Glutamatergic neuron (in vitro differentiated cells): Measurements from ENCODE around the gene CLGN. TPM values are rescaled to one million over a fixed set of nuclear protein-coding genes. Genes with fewer than 3 reads are reported as not detected.

Experiments
- DNase-seq: peaks from one replicate; pipeline ENCODE4 v3.0.0; 2022
- H3K27ac Mint-ChIP-seq: one replicate; pipeline ENCODE4 v1.8.0; 2020; ENCODE audit warnings: mild to moderate bottlenecking, mixed read lengths, inconsistent platforms; ENCODE audit not compliant: unreplicated experiment
- H3K27me3 Mint-ChIP-seq: one replicate; pipeline ENCODE4 v1.8.0; 2020; ENCODE audit warnings: mild to moderate bottlenecking, moderate library complexity, mixed read lengths, inconsistent platforms; ENCODE audit not compliant: unreplicated experiment
- H3K36me3 Mint-ChIP-seq: one replicate; pipeline ENCODE4 v1.8.0; 2020; ENCODE audit warnings: mild to moderate bottlenecking, mixed read lengths, inconsistent platforms; ENCODE audit not compliant: unreplicated experiment
- H3K4me1 Mint-ChIP-seq: one replicate; pipeline ENCODE4 v1.8.0; 2020; ENCODE audit warnings: mild to moderate bottlenecking, low read depth, mixed read lengths, inconsistent platforms; ENCODE audit not compliant: unreplicated experiment
- H3K4me3 Mint-ChIP-seq: one replicate; pipeline ENCODE4 v1.8.0; 2020; ENCODE audit warnings: mild to moderate bottlenecking, mixed read lengths, inconsistent platforms; ENCODE audit not compliant: unreplicated experiment
- H3K9me3 Mint-ChIP-seq: one replicate; pipeline ENCODE4 v1.8.0; 2020; ENCODE audit warnings: mild to moderate bottlenecking, moderate library complexity, mixed read lengths, inconsistent platforms; ENCODE audit not compliant: unreplicated experiment
- total RNA-seq: library from RNA; stranded (reverse); fragmentation: NEBNext Ultra II Directional; extraction: Animal tissue kit (Norgen Biotek cat#: 25700); gene quantifications from one replicate; pipeline ENCODE4 v1.2.1, GENCODE V29; 2021; ENCODE audit not compliant: unreplicated experiment
- TF ChIP-seq, protein P1 (sequence below): fragments of 200-600 bp; sonication (generic); IDR thresholded peaks from one replicate; pipeline ENCODE4 v1.5.0; 2021; ENCODE audit not compliant: partially characterized antibody, unreplicated experiment

CLGN gene
- total RNA-seq, 1 donor from 2014 or later, result 19.6 TPM

DNA sequence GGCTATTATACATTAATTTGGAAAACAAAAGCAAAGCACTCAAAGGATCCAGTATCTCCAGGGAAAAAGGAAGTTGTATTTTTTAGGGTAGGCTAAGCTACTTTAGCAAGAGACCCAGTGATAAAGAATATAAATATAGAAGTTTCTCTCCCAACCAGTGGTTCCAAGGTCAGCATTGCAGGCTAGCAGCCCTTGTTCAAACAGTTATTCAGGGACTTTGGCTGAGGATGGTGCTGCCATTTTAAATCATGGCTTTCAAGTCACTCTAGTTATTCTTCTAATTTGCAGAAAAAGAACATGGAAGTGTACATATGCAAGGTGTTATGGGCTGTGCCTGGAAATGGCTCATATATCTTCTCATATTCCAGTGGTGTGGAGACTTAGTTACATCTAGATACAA lies 44.7 kb downstream of the CLGN start:
- Mint-ChIP-seq H3K36me3 (no peaks in the 10 kb centered on the region), H3K27ac (no peak overlapping the region)

DNA sequence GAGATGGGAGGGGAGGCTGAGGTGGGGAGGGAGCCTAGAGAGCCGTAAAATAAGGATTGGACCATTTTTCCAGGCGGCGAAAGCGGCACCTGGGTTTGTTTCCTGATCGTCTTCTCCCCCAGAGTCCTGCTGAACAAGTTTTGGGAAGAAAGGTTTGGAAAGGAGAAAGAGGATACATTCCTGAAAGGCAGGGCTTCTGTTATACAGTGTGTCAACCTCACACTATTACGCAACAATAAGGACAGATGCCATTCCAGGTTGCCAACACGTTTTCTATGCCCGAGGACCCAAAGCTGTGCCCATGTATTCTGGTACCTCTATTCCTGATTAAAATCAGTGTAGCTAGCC lies 53.3 kb downstream of the CLGN start:
- peak overlapping the region; percentile 92 for H3K27ac Mint-ChIP-seq
- H3K9me3 Mint-ChIP-seq, result peaks cover 4% of the 10 kb centered on the region
- no peaks in the 10 kb centered on the region for H3K36me3 Mint-ChIP-seq
- H3K4me3 Mint-ChIP-seq, result peak overlapping the region; percentile 96
- no peaks in the 10 kb centered on the region for H3K27me3 Mint-ChIP-seq
- H3K4me1 Mint-ChIP-seq, result peaks cover 8% of the 10 kb centered on the region
- DNase-seq, result no peak
- TF ChIP-seq, protein P1, sequence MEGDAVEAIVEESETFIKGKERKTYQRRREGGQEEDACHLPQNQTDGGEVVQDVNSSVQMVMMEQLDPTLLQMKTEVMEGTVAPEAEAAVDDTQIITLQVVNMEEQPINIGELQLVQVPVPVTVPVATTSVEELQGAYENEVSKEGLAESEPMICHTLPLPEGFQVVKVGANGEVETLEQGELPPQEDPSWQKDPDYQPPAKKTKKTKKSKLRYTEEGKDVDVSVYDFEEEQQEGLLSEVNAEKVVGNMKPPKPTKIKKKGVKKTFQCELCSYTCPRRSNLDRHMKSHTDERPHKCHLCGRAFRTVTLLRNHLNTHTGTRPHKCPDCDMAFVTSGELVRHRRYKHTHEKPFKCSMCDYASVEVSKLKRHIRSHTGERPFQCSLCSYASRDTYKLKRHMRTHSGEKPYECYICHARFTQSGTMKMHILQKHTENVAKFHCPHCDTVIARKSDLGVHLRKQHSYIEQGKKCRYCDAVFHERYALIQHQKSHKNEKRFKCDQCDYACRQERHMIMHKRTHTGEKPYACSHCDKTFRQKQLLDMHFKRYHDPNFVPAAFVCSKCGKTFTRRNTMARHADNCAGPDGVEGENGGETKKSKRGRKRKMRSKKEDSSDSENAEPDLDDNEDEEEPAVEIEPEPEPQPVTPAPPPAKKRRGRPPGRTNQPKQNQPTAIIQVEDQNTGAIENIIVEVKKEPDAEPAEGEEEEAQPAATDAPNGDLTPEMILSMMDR, result no peak

More for the DNA sequence above, 44.7 kb downstream of the CLGN start:
- Mint-ChIP-seq H3K9me3 (no peaks in the 10 kb centered on the region), H3K4me3 (no peak overlapping the region), H3K4me1 (no peaks in the 10 kb centered on the region), H3K27me3 (no peaks in the 10 kb centered on the region)
- no peak for DNase-seq
- TF ChIP-seq, protein P1, result no peak

DNA sequence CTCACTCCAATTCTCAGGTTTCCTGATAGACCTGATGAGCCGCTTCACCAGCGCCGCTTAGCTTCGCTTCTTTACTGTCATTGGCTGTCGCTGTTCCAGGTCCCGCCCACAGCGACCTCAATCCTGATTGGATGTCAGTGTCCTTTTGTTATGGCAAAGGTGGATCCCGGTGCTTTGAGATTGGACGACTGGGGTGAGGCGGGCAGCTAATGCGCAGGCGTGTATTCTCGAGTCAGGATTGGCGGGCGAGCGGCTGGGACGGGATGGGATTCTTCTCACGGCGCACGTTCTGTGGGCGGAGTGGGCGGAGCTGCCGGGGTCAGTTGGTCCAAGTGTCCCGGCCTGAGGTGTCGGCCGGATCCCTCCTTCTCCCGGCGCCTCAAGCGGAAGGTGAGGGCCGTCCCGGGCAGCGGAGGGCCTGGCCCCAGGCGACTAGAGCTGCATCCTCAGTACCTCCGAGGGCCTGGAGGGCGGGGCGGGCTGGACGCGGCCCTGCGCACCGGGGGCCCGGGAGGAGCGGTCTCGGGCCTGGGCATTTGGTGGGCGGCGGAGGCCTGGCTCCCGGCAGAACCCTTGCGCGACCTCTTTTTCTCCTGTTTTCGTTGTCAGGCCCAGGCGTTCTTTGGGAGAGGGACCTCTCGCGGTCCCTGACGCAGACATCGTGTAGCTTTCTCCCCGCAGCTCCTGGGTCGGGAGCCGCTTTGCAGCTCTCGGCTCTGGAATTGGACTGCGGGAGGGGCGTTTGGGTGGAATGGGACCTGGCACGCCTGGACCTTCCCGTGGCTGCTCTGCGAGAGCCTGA lies 53.9 kb downstream of the CLGN start, which contains the start of gene SCOC:
SCOC (plus strand) TSS at position 319 of the 802 bp plus-strand sequence. CDS start 5,525 bp downstream, outside the sequence.
- Mint-ChIP-seq H3K27me3 (no peaks in the 10 kb centered on the region), H3K4me3 (peak within 1 kb of the TSS; percentile 96), H3K36me3 (no peaks in the 10 kb centered on the region), H3K9me3 (peaks cover 4% of the 10 kb centered on the region), H3K27ac (peak within 1 kb of the TSS; percentile 92), H3K4me1 (peaks cover 8% of the 10 kb centered on the region)
- peak; percentile 98 for DNase-seq
- TF ChIP-seq, protein P1, result no peak

DNA sequence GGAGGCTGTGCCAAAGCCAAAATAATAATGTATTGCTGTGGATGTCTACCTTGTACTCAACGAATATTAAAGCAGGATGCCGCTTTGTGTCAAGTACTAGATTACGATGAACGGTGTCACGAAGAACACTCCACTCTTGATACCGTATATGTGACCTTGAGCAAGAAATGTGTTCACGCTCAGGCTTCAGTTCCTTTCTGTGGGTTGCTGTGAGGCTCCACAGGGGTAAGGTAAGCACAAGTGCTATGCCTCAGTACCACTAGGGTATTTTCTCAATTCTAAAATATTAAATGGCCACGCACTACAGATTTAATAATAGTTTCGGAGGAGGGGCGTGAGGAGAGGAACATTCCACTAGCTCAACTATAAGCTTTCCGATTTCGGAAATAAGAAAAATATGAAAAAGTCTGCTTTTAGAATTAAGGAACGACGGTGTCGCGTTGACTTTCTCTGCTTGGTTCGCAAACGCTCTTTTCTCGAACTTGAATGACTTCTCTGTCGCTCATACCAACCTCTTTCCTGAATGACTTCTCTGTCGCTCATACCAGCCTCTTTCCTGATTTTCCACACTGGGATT lies 54.6 kb downstream of the CLGN start:
- Mint-ChIP-seq H3K27ac (no peak overlapping the region), H3K4me3 (no peak overlapping the region), H3K27me3 (no peaks in the 10 kb centered on the region), H3K4me1 (peaks cover 8% of the 10 kb centered on the region), H3K9me3 (peaks cover 4% of the 10 kb centered on the region), H3K36me3 (no peaks in the 10 kb centered on the region)
- TF ChIP-seq, protein P1, result no peak
- DNase-seq, result no peak

DNA sequence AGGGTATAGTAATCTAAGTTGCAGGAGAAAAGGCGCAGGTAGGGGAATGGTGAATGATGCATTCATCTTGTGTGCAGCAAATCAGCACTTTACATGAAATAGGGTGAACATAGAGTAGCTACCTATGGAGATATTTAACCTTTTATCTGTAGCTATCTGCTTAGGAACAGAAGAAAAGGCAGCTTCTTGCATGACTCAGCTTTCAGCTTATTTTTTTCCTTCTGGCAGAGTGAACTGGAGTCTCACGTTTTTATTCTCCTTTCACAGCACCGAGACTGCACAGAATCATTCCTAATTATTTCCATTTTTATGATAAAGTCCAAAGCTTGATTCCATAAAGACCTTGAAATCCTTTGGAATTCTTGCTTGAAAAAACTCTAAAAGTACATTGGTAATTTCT lies 58.8 kb downstream of the CLGN start:
- TF ChIP-seq, protein P1, result no peak
- Mint-ChIP-seq H3K27ac (no peak overlapping the region), H3K4me3 (no peak overlapping the region), H3K27me3 (peaks cover 2% of the 10 kb centered on the region), H3K4me1 (peaks cover 4% of the 10 kb centered on the region), H3K36me3 (no peaks in the 10 kb centered on the region), H3K9me3 (no peaks in the 10 kb centered on the region)
- DNase-seq, result no peak
